Mesenchymal stem cell (in vitro differentiated cells and primary cell): Measurements from ENCODE around the gene NABP2.

Source experiments
- DNase-seq: peaks from one replicate; pipeline ENCODE4 v3.0.0-alpha.2; 2013
- H2AFZ ChIP-seq: one replicate; pipeline ENCODE4 v1.6.1; 2013; ENCODE audit warnings: low read depth, mild to moderate bottlenecking, control low read depth, inconsistent platforms, low read length, moderate library complexity
- H2AK5ac ChIP-seq: 2 replicates; pipeline ENCODE4 v1.6.1; 2013; ENCODE audit warnings: low read length, moderate library complexity, mild to moderate bottlenecking, inconsistent platforms; ENCODE audit not compliant: severe bottlenecking
- H2BK120ac ChIP-seq: one replicate; pipeline ENCODE4 v1.6.1; 2013; ENCODE audit warnings: low read depth, mild to moderate bottlenecking, inconsistent platforms, low read length, moderate library complexity
- H2BK12ac ChIP-seq, 2 experiments: one replicate each; pipeline ENCODE4 v1.6.1; 2013; ENCODE audit warnings: inconsistent platforms in 2 of 2, low read length in 2 of 2, mild to moderate bottlenecking in 2 of 2, moderate library complexity in 2 of 2, control low read depth in 1 of 2
- H2BK15ac ChIP-seq: one replicate; pipeline ENCODE4 v1.6.1; 2013; ENCODE audit warnings: mild to moderate bottlenecking, low read depth, inconsistent platforms; ENCODE audit not compliant: poor library complexity, severe bottlenecking
- H2BK5ac ChIP-seq: 2 replicates; pipeline ENCODE4 v1.6.1; 2013; ENCODE audit warnings: low read depth, mild to moderate bottlenecking, low read length, control low read depth, inconsistent platforms; ENCODE audit not compliant: poor library complexity, severe bottlenecking
- H3K14ac ChIP-seq, 2 experiments: one replicate each; pipeline ENCODE4 v1.6.1; 2013; ENCODE audit warnings: inconsistent platforms in 2 of 2, low read length in 2 of 2, control low read depth in 1 of 2, mild to moderate bottlenecking in 1 of 2, moderate library complexity in 1 of 2
- H3K18ac ChIP-seq, 2 experiments: one replicate each; pipeline ENCODE4 v1.6.1; 2013; ENCODE audit warnings: inconsistent platforms in 2 of 2, low read length in 2 of 2, control low read depth in 1 of 2, low read depth in 1 of 2, mild to moderate bottlenecking in 1 of 2
- H3K23ac ChIP-seq, 2 experiments: one replicate each; pipeline ENCODE4 v1.6.1; 2013; ENCODE audit warnings: inconsistent platforms in 2 of 2, low read length in 2 of 2, mild to moderate bottlenecking in 2 of 2, moderate library complexity in 2 of 2, control low read depth in 1 of 2
- H3K27ac ChIP-seq: 2 replicates; pipeline ENCODE4 v1.5.1; 2013; ENCODE audit warnings: mild to moderate bottlenecking, moderate library complexity, low read length, control low read depth, inconsistent platforms; ENCODE audit not compliant: poor library complexity, severe bottlenecking
- H3K27me3 ChIP-seq, 2 experiments: 2 replicates each; pipeline versions ENCODE4 v1.6.1 to v1.7.0; 2013; ENCODE audit warnings: low read length in 2 of 2, mild to moderate bottlenecking in 2 of 2, moderate library complexity in 2 of 2, control low read depth in 1 of 2, inconsistent platforms in 1 of 2; ENCODE audit not compliant: control insufficient read depth in 1 of 2, insufficient read depth in 1 of 2
- H3K36me3 ChIP-seq, 2 experiments: 2 replicates each; pipeline versions ENCODE4 v1.6.1 to v1.7.0; 2013; ENCODE audit warnings: low read length in 2 of 2, control low read depth in 1 of 2, inconsistent platforms in 1 of 2, low read depth in 1 of 2, mild to moderate bottlenecking in 1 of 2; ENCODE audit not compliant: insufficient read depth in 2 of 2, control insufficient read depth in 1 of 2
- H3K4ac ChIP-seq, 2 experiments: one replicate each; pipeline ENCODE4 v1.6.1; 2013; ENCODE audit warnings: inconsistent platforms in 2 of 2, low read length in 2 of 2, mild to moderate bottlenecking in 2 of 2, moderate library complexity in 2 of 2, control low read depth in 1 of 2, low read depth in 1 of 2
- H3K4me1 ChIP-seq: 2 replicates; pipeline ENCODE4 v1.6.1; 2013; ENCODE audit warnings: low read depth, low read length, control low read depth; ENCODE audit not compliant: control insufficient read depth, insufficient read depth
- H3K4me2 ChIP-seq: 2 replicates; pipeline ENCODE4 v1.6.1; 2013; ENCODE audit warnings: low read length, mild to moderate bottlenecking, inconsistent platforms; ENCODE audit not compliant: poor library complexity, severe bottlenecking
- H3K4me3 ChIP-seq, 2 experiments: 2 replicates each; pipeline versions ENCODE4 v1.5.1 to v1.7.0; 2013; ENCODE audit warnings: low read length in 2 of 2, mild to moderate bottlenecking in 2 of 2, control low read depth in 1 of 2, low read depth in 1 of 2; ENCODE audit not compliant: insufficient read depth in 1 of 2
- H3K79me1 ChIP-seq: replicated peaks from 2 replicates; pipeline ENCODE4 v1.6.1; 2013; ENCODE audit warnings: mild to moderate bottlenecking, control low read depth, low read length, inconsistent platforms; ENCODE audit not compliant: poor library complexity, severe bottlenecking
- H3K9ac ChIP-seq: 2 replicates; pipeline ENCODE4 v1.7.0; 2013; ENCODE audit warnings: mild to moderate bottlenecking, low read length, moderate library complexity
- H3K9me3 ChIP-seq: 2 replicates; pipeline ENCODE4 v1.7.0; 2013; ENCODE audit warnings: mild to moderate bottlenecking, low read length; ENCODE audit not compliant: control insufficient read depth
- H4K8ac ChIP-seq: one replicate; pipeline ENCODE4 v1.6.1; 2013; ENCODE audit warnings: inconsistent platforms, mild to moderate bottlenecking, low read length, moderate library complexity
- H4K91ac ChIP-seq: one replicate; pipeline ENCODE4 v1.6.1; 2013; ENCODE audit warnings: mild to moderate bottlenecking, low read length, inconsistent platforms
- WGBS: methylation state at CpG from one replicate; pipeline ENCODE4 v1.1.7; 2013; ENCODE audit warnings: mixed read lengths; 5-methylcytosine and 5-hydroxymethylcytosine counted together

Gene NABP2

DNA sequence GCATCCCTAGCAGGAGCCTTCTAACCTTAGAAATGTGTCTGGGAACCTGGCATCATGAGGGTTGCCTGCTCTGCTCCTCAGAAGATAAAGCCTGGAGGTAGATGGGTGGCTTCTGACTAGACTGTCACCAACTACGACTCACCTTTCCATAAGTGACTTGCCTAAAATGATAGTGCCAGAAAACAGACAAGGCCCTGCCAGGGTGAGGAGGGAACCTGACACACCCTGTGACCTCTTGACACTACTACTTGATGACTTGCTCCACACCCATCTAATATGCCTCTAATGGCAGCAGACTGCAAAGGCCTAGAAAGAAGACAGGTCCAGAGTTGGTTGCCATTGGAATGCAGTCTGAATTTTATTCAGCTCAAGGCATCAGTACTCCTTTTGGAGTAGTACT, 11.8 kb upstream of the NABP2 start:
- no peak overlapping the region for H3K14ac ChIP-seq

GRCh38 chr12:56213878-56214277, 10.3 kb upstream of the NABP2 start:
- no peak overlapping the region for H3K4me2 ChIP-seq
- H3K9me3 ChIP-seq = no peaks in the 10 kb centered on the region
- H3K36me3 ChIP-seq = peaks cover 61 to 70% of the 10 kb centered on the region in 2 experiments
- H2BK120ac ChIP-seq = no peak overlapping the region
- no peak overlapping the region for H3K27ac ChIP-seq
- H2BK15ac ChIP-seq = no peak overlapping the region
- no peak overlapping the region for H3K23ac ChIP-seq
- H3K79me1 ChIP-seq = peaks cover 24% of the 10 kb centered on the region
- H3K27me3 ChIP-seq = no peaks in the 10 kb centered on the region
- H2BK12ac ChIP-seq = no peak overlapping the region
- H4K91ac ChIP-seq = no peak overlapping the region
- H3K14ac ChIP-seq = no peak overlapping the region
- no peak overlapping the region for H3K18ac ChIP-seq
- H4K8ac ChIP-seq = no peak overlapping the region
- H3K4me3 ChIP-seq = no peak overlapping the region
- DNase-seq = no peak
- 97% methylated on average over 5 of the region's 5 CpGs for WGBS
- H2AFZ ChIP-seq = no peak overlapping the region
- H3K4ac ChIP-seq = no peak overlapping the region
- no peak overlapping the region for H3K9ac ChIP-seq
- no peak overlapping the region for H2BK5ac ChIP-seq
- H2AK5ac ChIP-seq = no peak overlapping the region
- H3K4me1 ChIP-seq = no peaks in the 10 kb centered on the region

More for the DNA sequence above, 11.8 kb upstream of the NABP2 start:
- Histone ChIP-seq H3K36me3 (peaks cover 72 to 82% of the 10 kb centered on the region in 2 experiments), H3K27ac (no peak overlapping the region), H3K4ac (no peak overlapping the region), H3K23ac (no peak overlapping the region), H3K27me3 (no peaks in the 10 kb centered on the region), H2AK5ac (no peak overlapping the region), H3K9ac (no peak overlapping the region), H3K79me1 (peaks cover 21% of the 10 kb centered on the region), H3K4me3 (no peak overlapping the region), H4K91ac (no peak overlapping the region), H2AFZ (no peak overlapping the region), H2BK120ac (no peak overlapping the region), H2BK5ac (no peak overlapping the region), H3K4me1 (no peaks in the 10 kb centered on the region), H2BK12ac (no peak overlapping the region), H3K4me2 (no peak overlapping the region), H3K18ac (no peak overlapping the region), H2BK15ac (no peak overlapping the region), H3K9me3 (no peaks in the 10 kb centered on the region), H4K8ac (no peak overlapping the region)
- 100% methylated on average over 1 of the region's 1 CpG for WGBS
- no peak for DNase-seq

GRCh38 chr12:56216461-56216860, 7.7 kb upstream of the NABP2 start:
- peaks cover 3% of the 10 kb centered on the region for H3K4me1 ChIP-seq
- WGBS = 97% methylated on average over 3 of the region's 3 CpGs
- H4K8ac ChIP-seq = no peak overlapping the region
- H3K23ac ChIP-seq = no peak overlapping the region
- no peak overlapping the region for H4K91ac ChIP-seq
- no peak overlapping the region for H2BK15ac ChIP-seq
- H2AFZ ChIP-seq = no peak overlapping the region
- no peak overlapping the region for H3K14ac ChIP-seq
- H2BK120ac ChIP-seq = no peak overlapping the region
- H3K4me2 ChIP-seq = no peak overlapping the region
- no peak overlapping the region for H3K9ac ChIP-seq
- peaks cover 23% of the 10 kb centered on the region for H3K79me1 ChIP-seq
- no peak overlapping the region for H2BK5ac ChIP-seq
- H2AK5ac ChIP-seq = no peak overlapping the region
- no peak for DNase-seq
- H3K36me3 ChIP-seq = peaks cover 48 to 50% of the 10 kb centered on the region in 2 experiments
- H3K4me3 ChIP-seq = no peak overlapping the region
- H3K9me3 ChIP-seq = no peaks in the 10 kb centered on the region
- H3K18ac ChIP-seq = no peak overlapping the region
- H3K27me3 ChIP-seq = no peaks in the 10 kb centered on the region
- no peak overlapping the region for H3K27ac ChIP-seq
- H2BK12ac ChIP-seq = no peak overlapping the region
- H3K4ac ChIP-seq = no peak overlapping the region

GRCh38 chr12:56219840-56220239, 4.3 kb upstream of the NABP2 start:
- no peaks in the 10 kb centered on the region for H3K27me3 ChIP-seq
- H3K27ac ChIP-seq = no peak overlapping the region
- no peak overlapping the region for H3K23ac ChIP-seq
- no peaks in the 10 kb centered on the region for H3K9me3 ChIP-seq
- H2BK15ac ChIP-seq = no peak overlapping the region
- peaks cover 20% of the 10 kb centered on the region for H3K79me1 ChIP-seq
- H2BK5ac ChIP-seq = no peak overlapping the region
- no peak for DNase-seq
- no peak overlapping the region for H2BK120ac ChIP-seq
- peak overlapping the region; percentile 6 for H3K4me2 ChIP-seq
- H4K8ac ChIP-seq = no peak overlapping the region
- no peak overlapping the region for H3K14ac ChIP-seq
- no peak overlapping the region for H3K9ac ChIP-seq
- H3K4me1 ChIP-seq = peaks cover 15% of the 10 kb centered on the region
- H3K18ac ChIP-seq = no peak overlapping the region
- no peak overlapping the region for H4K91ac ChIP-seq
- H2BK12ac ChIP-seq = no peak overlapping the region
- no peak overlapping the region for H3K4ac ChIP-seq
- H3K36me3 ChIP-seq = peaks cover 16 to 19% of the 10 kb centered on the region in 2 experiments
- H2AK5ac ChIP-seq = no peak overlapping the region
- H2AFZ ChIP-seq = no peak overlapping the region
- no peak overlapping the region for H3K4me3 ChIP-seq
- 100% methylated on average over 6 of the region's 9 CpGs for WGBS
